GM19468 (cell line): Measurements from ENCODE around the gene THEM5.
"Not testable (repeated sequence)": the region's sequence is repeated elsewhere in the genome, so short reads cannot be mapped to it uniquely, and the experiment has no call there.

ENCODE experiments used
- ATAC-seq: cut with Tn5 transposase; IDR thresholded peaks from one replicate; pipeline ENCODE4 v1.9.1; 2021; ENCODE audit warnings: mild to moderate bottlenecking, moderate library complexity, moderate number of reproducible peaks; ENCODE audit not compliant: unreplicated experiment; ENCODE audit errors: extremely low read depth

Gene THEM5

DNA sequence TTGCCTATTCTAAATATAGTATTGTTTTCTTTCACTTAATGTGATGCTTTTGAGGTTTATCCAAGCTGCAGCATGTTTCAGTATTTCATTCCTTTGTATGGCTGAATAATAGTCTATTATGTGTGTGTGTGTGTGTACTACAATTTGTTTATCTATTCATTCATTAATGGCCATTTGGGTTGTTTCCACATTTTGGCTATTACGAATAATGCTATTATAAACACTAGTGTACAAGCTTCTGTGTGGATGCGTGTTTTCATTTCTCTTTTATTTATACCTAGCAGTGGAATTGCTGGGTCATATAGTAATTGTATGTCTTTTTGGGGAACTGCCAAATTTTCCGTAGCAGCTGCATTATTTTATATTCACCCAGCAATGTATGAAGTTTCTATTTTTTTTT, 15.0 kb upstream of the THEM5 start:
- no peak for ATAC-seq

DNA sequence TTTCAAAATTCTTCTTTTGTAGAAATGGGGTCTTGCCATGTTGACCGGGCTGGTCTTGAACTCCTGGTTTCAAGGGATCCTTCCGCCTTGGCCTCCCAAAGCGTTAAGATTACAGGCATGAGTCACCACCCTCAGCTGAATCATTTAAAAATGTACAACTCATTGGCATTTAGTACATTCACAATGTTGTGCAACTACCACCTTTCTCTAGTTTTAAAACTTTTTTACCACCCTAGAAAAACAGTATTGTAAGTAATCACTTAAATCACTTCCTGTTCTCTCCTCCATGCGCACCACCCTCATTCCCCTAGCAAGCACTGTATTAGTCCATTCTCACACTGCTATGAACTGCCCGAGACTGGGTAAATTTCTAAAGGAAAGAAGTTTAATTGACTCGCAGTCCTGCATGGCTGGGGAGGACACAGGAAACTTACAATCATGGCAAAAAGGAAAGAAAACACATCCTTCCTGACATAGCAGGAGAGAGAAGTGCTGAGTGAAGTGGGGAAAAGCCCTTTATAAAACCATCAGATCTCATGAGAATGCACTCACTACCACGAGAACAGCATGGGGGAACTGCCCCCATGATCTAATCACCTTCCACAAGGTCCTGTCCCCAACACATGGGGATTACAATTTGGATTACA, 14.4 kb upstream of the THEM5 start:
- ATAC-seq, result no peak

DNA sequence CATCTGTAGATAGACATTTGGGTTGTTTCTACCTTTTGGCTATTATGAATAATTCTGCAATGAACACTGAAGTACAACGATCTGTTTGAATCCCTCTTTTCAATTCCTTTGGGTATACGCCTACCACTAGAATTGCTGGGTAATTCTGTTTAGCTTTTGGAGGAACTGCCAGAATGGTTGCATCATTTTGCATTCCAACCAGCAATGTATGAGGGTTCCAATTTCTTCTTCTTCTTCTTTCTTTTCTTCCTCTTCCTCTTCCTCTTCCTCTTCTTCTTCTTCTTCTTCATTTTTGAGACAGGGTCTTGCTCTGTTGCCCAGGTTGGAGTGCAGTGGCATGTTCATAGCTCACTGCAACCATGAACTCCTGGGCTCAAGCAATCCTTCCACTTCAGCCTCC, 13.8 kb upstream of the THEM5 start:
- no peak for ATAC-seq

DNA sequence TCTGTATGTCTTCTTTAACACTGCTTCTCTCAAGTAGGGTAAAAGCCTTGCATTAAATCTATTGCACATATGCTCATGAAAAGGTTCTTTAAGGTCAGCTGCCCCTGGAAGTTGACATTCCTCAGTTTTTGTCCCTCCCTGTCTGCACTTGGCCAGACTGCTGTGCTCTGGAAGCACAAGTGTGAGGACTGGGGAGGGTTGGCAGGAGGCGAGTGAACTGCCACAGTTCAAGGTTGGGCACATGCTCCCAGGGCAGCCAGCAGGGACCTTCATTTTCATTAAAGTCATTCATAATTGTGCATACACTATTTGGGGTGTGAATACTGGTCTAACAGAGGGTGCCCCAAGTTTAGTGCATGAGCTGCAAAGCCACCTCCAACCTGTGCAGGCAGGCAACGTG, 10.9 kb upstream of the THEM5 start:
- ATAC-seq, result no peak

DNA sequence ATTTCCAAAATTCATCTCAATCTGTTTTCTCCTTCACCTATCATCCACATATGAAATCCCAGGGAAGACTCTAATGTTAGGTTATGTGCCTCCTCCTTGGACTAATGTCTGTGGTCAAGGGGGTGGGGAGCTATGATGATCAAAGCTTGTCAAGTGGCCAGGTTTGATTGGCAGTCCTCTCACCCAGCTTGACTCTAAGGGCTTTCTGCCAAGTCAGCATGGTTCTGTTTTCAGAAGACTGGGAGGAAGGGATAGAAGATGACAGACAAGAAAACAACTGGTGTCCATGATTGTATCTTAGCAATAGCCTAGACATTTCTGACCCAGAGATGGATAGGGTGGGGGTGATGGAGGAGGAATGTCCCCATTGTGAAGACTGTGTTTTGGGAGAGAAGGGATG, 9.1 kb upstream of the THEM5 start:
- no peak for ATAC-seq

DNA sequence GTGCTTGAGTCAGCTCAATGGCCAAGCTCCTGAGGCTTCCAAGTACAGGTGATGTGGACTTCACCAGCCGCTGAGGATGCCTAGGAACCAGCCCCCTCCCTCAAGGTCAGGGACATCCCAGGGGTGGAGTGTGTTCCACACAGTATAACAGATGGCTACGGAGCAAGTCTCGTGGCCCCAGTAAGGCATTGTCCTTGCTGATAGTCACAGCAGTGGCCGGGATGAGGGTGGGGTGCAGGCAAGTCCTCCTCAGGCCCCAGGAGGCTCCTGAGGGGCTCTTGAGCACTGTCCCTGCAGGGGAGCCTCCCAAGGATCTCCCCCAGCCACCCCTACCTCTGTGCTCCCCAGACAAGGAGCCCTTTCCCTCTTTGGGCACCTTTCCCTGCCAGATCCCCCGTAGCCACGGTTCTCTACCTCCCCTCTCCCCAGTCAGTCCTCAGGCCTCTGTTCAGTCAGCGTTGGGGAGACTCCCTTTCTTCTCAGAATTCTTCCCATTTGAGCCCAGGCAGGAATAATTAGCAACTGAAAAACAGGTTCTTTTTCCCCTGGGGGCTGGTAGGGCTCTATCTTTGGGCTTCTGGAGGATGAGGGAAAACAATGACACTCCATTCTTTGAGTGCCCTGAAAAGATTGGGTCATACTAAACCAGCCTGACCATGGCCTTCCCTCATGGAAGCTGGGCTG, 7.1 kb upstream of the THEM5 start:
- ATAC-seq, result no peak

DNA sequence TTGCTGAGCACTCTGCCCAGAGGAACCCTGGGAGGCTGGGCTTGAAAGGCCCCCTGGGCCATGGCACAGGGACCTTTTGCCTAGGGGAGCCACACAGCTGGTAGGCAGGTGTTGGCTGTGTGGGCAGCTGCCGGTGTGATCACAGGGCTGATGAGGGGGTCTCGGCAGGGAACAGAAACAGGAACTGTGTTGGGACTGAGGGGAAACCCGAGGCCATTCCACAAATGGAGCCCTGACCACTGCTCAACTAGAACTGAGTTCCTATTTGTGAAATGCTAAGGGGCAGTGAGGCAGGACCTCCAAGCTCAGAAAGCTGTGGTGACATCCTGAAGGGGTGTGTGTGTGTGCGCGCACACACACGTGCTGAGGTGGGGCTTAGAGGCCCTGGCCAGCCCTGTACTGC, 6.4 kb upstream of the THEM5 start:
- ATAC-seq, result no peak

DNA sequence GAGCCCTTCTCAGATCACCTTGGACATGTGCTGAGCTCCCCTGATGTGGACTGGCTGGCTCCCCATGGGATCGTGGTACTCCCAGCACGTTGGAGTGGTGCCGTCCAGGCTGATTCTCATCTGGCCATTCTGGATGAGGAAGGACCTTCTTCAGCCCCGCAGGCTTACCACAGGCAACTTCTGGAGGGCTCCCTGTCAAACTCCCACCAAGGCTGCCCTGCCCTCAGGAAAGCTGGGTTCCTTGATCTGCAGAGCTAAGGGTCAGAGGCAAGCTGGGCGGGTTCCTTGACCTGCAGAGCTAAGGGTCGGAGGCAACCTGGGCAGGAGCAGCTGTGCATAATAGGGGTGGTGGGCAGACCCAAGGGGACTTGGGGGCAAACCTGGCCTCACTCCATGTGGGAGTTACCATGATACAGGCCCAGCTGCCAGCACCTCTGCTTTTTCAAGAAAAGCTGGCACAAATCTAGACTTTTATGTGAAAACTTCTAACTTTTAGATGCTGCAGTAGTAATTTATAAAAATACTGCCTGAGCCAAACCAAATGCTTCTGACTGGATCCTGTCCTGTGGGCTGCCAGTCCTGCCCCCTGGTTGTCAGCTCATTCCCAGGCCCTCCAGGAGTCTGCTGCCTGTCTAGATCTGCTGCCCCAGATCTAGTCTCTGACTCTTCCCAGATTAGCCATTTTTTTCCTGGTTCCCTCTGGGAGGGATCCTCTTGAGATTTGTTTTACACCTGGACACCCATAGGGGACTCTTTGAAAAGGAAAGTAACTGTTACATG, 5.6 kb upstream of the THEM5 start:
- no peak for ATAC-seq

DNA sequence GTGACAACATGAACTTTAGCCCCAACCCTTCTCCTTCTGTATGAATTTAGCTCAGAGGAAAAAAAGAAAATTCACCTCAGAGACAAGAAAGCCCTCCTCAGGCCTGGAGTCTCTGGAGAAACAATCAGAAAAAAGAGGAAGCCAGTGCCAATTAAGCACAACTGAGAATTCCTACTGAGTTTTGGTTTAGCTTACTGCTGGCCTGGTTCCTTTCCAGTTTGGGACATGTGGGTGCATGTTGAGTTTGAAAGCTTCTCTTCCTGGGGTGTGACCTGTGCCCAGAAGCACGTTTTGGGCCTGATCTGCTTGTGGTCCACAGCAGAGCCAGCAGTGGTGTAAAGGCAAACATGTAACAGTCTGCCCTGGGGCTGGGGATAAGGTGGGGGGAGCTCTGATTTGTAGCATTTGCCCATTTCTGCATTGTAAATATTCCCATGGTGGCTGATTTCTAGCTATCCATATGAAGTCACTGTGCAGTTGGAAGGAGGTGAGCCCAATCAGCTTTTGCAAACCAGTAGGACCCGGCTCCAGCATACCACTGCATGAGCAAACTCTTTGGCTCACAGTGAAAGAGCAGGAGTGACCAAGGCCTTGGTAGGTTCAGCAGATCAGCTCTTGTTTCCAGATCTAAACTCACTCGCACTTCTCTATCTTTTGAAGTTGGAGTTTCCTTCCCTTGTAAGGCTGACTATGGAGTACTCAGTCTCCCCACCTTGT, 4.7 kb upstream of the THEM5 start:
- no peak for ATAC-seq

DNA sequence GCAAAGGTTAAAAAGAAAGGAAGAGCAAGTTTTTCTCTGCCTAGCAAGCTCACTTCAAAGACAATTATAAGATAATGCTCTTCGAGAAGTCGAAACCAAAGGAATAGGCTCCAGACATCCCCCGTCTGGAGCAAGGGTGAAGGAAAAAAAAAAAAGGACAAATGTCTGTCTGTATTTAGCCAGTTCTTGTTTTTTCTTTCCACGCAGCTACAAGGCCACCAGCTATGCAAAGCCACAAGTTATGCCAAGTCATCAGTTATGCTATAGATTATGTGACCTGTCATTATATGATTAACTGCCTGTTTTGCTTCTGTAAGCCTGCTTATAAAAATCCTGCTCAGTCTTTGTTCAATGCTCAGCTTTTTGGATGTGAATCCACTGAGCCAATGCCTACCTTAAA, 2.4 kb upstream of the THEM5 start:
- ATAC-seq, result no peak

DNA sequence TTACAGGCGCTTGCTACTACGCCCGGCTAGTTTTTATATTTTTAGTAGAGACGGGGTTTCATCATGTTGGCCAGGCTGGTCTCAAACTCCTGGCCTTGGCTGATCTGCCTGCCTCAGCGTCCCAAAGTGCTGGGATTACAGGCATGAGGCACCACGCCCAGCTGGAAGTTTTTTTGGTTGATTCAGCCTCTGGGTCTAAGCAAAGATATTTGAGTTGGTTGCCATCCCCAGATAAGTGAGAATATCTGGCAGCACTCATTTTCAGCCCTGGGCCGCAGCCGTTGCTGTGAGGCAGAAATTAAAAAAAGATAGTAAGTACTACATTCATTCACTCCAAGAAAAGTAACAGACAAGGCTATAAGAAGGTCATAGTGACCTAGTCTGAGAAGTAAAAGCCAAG, 2.0 kb upstream of the THEM5 start:
- ATAC-seq, result not testable (repeated sequence)

DNA sequence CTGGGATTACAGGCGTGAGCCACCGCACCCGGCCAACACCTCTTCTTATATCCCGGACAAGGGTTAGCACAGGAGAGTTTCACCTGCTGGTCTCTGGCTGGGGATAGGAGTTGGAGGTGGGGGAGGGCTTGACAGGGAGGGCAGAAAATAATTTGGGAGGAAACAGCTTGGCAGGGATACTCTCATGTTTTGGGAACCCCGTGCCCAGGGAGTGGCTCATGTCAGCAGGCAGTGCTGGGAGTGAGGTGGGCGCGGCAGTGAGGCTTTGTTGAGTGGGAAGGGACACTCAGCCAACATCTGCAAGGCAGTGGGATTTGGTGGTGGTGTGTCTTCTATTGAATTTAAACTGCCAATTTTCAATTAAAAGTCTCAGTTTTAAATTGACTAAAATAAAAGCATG, 1.1 kb upstream of the THEM5 start:
- no peak for ATAC-seq

DNA sequence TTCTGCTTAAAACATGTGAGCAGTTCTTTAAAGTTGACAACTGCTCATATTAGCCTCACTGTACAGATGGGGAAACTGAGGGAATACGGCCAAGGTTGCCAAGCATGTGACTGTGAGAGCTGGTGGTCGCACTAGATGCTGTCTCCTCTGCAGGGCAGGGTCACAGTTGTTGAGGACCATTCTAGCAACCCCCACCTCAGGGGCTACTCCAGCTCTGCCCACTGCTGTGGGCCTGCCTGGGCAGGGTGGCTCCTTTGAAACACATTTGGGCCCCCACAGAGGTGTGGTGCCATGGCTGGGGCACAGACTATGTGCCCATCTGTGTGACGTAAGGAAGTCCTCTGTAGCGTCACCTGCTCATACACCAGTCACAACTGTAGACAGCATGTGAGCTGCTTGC, 779 bp downstream of the THEM5 start:
- no peak for ATAC-seq

DNA sequence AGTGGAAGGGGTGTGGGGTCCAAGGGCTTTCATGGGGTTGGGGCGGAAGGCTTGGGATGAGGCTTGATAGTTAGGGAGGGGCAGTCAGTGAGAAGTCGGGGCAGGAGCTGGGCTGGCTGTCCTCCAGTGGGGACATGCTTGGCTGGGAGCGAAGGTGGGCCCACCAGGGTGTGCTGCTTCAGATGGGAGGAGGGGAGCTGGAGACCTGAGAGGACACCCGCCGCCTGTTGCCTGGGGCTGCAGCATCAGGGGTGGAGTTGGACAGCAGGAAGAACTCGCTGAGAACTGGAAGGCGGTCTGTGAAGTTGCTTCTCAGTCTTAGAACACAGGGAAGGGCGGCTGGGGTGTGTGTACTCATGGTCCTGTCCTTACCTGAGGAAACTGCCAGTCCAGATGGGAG, 1.6 kb downstream of the THEM5 start:
- ATAC-seq, result no peak

DNA sequence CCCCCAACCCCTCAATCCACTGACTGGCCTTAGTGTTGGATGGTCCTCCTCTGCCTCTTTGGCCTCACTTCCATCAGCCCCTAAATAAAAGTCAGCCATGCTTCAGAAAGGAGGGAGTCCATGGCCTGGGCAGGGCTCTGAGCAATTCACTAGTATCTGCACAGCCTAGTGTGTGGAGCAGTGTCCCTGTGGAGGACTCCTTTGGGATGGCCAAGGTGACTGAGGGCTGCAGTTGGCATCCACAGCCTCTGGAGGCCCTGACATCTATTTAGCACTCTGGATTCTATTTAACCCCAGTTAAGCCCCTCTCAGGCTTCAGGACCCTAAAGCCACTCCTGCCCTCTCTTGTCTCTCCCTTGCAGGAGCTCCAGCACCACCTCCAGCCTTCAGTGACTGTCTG, 3.6 kb downstream of the THEM5 start:
- ATAC-seq, result no peak

DNA sequence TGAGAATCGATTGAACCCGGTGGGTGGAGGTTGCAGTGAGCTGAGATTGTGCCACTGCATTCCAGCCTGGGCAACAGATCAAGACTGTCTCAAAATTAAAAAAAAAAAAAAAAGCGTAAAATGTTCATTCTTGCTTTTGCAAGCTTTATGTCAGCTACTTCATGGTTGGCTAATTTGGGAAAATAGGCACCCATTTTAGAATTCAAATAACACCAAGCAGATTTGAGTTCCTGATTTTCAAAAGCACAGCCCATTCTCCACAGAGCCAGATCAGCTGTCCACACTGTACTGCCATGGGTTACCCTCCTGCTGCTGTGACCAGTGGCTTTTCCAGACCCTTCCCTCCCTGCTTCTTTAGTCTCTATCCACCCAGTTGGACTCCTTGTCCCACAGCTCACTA, 4.4 kb downstream of the THEM5 start:
- ATAC-seq, result no peak

DNA sequence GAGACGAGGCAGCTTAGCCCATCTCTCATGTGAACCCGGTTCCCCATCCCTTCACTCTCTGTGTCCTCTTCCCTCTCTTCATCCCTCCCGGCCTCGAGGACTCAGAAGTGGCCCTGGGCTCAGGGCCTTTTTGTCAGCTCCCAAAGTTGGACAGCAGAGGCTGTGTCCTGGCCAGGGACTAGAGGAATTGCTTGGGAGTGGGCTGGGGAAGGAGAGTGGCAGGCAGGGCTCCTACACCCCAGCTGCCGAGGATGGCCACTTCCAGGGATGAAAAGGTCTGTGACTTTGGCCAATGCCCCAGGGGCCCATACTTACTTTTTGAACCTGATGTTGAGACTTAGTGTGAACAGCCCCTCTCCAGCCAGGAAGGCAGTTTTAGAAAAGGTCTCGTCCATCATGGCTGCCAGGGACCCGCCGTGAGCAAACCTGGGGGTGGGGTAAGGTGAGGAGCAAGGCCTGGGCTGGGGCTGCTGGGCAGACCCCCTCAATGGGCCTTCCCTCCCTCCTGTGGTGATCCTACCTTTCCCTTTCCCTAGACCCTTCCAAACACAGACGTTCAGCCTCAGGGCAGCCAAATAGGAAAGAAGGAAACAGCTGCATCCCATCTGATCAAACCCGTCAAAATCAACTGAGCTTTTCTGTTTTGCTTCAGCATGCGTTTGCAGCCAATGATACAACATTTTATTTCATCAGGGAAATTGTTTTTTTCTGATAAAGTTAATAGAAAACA, 5.5 kb downstream of the THEM5 start:
- ATAC-seq, result no peak

DNA sequence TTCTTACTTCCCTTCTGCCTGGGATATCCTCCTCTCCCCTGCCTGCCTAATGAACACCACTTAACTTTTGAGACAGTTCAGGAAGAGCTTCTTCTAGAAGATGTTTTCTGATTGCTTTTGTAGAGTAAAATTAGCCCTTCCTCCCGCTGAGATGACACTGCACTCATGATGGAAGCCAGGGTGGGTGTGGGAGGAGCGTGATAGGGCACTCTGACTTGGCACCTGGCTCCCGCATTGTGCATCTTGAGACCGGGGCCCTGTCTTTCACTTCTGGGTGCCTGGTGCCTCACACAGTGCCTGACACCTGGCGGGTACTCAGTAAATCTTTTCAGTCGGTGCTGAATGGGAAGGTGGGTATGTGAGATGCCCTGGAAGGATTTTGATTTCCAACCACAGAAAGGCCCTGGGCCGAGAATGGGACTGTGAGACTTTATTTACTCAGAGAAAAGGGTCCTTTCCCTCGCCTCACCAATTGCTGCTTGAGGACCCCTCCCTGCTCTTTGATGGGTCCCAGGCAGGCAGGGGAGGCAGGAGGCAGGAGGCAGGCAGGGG, 6.8 kb downstream of the THEM5 start:
- no peak for ATAC-seq

DNA sequence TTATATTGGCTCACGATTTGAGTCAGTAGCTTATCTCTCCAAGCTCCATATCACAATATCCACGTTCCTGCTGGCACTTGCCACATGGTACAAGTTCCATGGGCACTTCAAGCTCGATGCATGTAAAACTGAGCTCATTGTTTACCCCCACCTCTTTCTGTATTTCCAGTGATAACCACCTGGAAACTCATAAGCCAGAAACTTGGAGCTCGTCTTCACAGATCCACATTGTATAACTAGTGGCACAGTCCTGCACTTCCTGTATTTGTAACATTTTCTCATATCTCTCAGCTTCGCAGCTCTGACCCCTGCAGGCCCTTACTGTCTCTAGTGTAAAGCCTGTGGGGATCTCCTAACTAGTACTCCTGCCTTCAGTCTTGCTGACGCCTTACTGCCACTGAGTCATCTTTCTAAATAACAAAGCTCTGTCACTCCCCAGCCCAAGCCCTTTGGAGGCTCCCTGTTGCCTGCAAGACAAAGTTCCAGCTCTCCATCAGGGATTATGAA, 7.4 kb downstream of the THEM5 start:
- ATAC-seq, result no peak

DNA sequence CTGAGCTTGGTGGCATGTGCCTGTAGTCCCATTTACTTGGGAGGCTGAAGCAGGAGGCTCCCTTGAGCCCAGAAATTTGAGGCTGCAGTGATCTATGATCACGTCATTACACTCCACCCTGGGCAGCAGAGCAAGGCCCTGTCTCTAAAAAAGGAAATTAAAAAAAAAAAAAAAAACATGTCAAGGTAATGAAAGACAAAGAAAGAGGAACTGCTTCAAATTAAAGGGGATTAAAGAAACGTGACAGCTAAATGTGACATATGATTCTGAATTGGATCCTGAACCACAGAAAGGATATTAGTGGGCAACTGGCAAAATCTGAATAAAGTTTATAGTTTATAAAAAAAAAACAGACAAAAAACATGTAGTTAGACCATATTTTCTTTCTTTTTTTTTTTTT, 10.1 kb downstream of the THEM5 start:
- ATAC-seq, result no peak
